ENCODE data around the gene SIN3B. TPM values are rescaled to one million over a fixed set of nuclear protein-coding genes. Genes with fewer than 3 reads are reported as not detected.

The SIN3B gene
- total RNA-seq, 1 experiment from 2014 or later = 83.8 TPM

DNA sequence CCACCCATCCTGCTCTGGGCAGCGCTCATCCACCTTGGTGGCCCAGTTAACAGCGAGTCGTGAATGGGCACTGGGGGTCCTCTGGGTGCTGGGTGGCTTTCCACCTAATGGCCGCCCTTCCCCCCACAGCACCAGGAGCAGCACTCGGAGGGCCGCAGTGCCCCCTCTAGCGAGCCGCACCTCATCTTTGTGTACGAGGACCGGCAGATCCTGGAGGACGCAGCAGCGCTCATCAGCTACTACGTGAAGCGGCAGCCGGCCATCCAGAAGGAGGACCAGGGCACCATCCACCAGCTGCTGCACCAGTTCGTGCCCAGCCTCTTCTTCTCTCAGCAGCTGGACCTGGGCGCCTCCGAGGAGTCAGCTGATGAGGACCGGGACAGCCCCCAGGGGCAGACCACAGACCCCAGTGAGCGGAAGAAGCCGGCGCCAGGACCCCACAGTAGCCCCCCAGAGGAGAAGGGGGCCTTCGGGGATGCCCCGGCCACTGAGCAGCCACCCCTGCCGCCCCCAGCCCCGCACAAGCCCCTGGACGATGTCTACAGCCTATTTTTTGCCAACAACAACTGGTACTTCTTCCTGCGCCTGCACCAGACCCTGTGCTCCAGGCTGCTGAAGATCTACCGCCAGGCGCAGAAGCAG, 40.3 kb downstream of the SIN3B start:
- no peaks in the 10 kb centered on the region; the same call in 1 of the 2 replicates for H4K20me1 ChIP-seq (ENCODE audit: insufficient read depth)
- H3K27me3 ChIP-seq (ENCODE audit: insufficient read depth, low read depth) = no peaks in the 10 kb centered on the region
- peaks cover 10% of the 10 kb centered on the region for H3K79me2 ChIP-seq (ENCODE audit: low read depth)
- BruUV-seq (replicated peaks) = no TSS peak
- no peak for DNase-seq
- H3K27ac ChIP-seq = no peak overlapping the region
- 0 out of 2 replicates have a peak, but pooled peaks cover 7% of the 10 kb centered on the region for H3F3A ChIP-seq (ENCODE audit: insufficient read depth, low read depth)
- no peak overlapping the region for H3K4me3 ChIP-seq
- H3K4me1 ChIP-seq (replicated peaks; ENCODE audit: insufficient read depth) = no peaks in the 10 kb centered on the region; the same call in 1 of the 2 replicates
- ChIA-PET POLR2A (ENCODE audit: unreplicated experiment) (no interaction called here), CTCF (interaction anchor here (0.6 kb wide), 1 partner anchor 183 kb away, joined by 4 read pairs; no protein-coding TSS in a partner anchor)
- no peaks in the 10 kb centered on the region for H3K9me2 ChIP-seq (ENCODE audit: insufficient read depth)
- peaks cover 33% of the 10 kb centered on the region for H3K36me3 ChIP-seq (ENCODE audit: low read depth)
- H3K4me2 ChIP-seq = no peak overlapping the region
- TF ChIP-seq EZH2 (IDR thresholded peaks at IDR 0.05; ENCODE audit: low read depth) = no peak
- TF ChIP-seq, protein P1, sequence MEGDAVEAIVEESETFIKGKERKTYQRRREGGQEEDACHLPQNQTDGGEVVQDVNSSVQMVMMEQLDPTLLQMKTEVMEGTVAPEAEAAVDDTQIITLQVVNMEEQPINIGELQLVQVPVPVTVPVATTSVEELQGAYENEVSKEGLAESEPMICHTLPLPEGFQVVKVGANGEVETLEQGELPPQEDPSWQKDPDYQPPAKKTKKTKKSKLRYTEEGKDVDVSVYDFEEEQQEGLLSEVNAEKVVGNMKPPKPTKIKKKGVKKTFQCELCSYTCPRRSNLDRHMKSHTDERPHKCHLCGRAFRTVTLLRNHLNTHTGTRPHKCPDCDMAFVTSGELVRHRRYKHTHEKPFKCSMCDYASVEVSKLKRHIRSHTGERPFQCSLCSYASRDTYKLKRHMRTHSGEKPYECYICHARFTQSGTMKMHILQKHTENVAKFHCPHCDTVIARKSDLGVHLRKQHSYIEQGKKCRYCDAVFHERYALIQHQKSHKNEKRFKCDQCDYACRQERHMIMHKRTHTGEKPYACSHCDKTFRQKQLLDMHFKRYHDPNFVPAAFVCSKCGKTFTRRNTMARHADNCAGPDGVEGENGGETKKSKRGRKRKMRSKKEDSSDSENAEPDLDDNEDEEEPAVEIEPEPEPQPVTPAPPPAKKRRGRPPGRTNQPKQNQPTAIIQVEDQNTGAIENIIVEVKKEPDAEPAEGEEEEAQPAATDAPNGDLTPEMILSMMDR (conservative IDR thresholded peaks at IDR 0.05) = no peak
- H2AFZ ChIP-seq = no peak overlapping the region
- H3K9me3 ChIP-seq (ENCODE audit: insufficient read depth, low read depth) = no peaks in the 10 kb centered on the region; the same call in 1 of the 2 replicates
- intact Hi-C loops (cut with micrococcal nuclease; ENCODE audit: unreplicated experiment) = no loop called here

DNA sequence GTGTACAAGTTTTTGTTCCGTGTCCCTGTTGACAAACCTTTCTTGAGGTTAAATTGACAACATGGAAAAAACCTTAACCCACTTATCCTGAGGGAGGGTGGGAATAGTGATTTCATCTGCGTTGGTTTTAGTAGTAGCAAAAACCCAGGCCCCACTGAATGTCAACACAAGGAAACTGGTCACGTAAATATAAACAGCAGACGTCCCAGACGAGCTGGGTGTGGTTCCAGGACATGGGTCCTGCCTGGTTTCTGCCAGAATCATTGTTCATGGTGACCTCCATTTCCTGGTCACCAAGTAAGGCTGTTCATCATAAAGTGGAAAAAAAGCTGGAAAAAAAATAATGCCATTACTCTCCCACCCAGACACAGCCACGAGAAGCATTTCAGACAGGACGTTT, 42.7 kb downstream of the SIN3B start:
- peaks cover 16% of the 10 kb centered on the region for H3K79me2 ChIP-seq (ENCODE audit: low read depth)
- BruUV-seq (replicated peaks) = no TSS peak
- CTCF ChIA-PET = interaction anchor here (0.6 kb wide), 1 partner anchor 247 kb away, joined by 6 read pairs; no protein-coding TSS in a partner anchor
- no peaks in the 10 kb centered on the region for H3K27me3 ChIP-seq (ENCODE audit: insufficient read depth, low read depth)
- no peak overlapping the region for H3K27ac ChIP-seq
- peaks cover 34% of the 10 kb centered on the region for H3K36me3 ChIP-seq (ENCODE audit: low read depth)
- H3F3A ChIP-seq (ENCODE audit: insufficient read depth, low read depth) = peaks cover 14% of the 10 kb centered on the region; the same call in 1 of the 2 replicates
- TF ChIP-seq, protein P1 (conservative IDR thresholded peaks at IDR 0.05) = no peak
- no peak for TF ChIP-seq EZH2 (IDR thresholded peaks at IDR 0.05; ENCODE audit: low read depth)
- no peak for DNase-seq
- no peak overlapping the region for H3K4me3 ChIP-seq
- POLR2A ChIA-PET (ENCODE audit: unreplicated experiment) = no interaction called here
- H3K9me3 ChIP-seq (ENCODE audit: insufficient read depth, low read depth) = no peaks in the 10 kb centered on the region; the same call in 1 of the 2 replicates
- peaks cover 3% of the 10 kb centered on the region; the same call in 1 of the 2 replicates for H4K20me1 ChIP-seq (ENCODE audit: insufficient read depth)
- no peaks in the 10 kb centered on the region for H3K9me2 ChIP-seq (ENCODE audit: insufficient read depth)
- H3K4me2 ChIP-seq = no peak overlapping the region
- H2AFZ ChIP-seq = no peak overlapping the region
- H3K4me1 ChIP-seq (replicated peaks; ENCODE audit: insufficient read depth) = no peaks in the 10 kb centered on the region; the same call in 1 of the 2 replicates
- intact Hi-C loops (cut with micrococcal nuclease; ENCODE audit: unreplicated experiment) = no loop called here

DNA sequence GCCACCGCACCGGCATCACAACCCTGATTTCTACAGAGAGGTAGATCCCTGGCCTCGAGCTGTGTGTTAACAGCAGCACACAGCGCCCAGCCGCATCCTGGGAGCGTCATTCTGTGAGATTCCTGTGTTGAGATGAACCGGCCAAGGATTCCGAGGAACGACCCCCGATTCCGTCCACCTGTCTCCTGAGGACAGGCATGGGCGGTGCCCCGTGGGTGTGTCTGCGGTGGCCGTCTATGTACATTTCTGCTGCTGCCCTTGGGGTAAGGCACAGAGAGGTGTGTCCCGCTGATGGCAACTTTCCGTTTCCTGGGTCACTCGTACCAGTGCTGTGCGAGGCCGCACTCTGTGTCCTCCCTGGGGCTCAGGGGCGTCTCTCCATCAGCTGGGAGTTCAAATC, 43.5 kb downstream of the SIN3B start:
- no peak for DNase-seq
- Histone ChIP-seq H3K9me3 (ENCODE audit: insufficient read depth, low read depth) (no peaks in the 10 kb centered on the region; the same call in 1 of the 2 replicates), H3K36me3 (ENCODE audit: low read depth) (peaks cover 35% of the 10 kb centered on the region), H3K27me3 (ENCODE audit: insufficient read depth, low read depth) (no peaks in the 10 kb centered on the region), H3K79me2 (ENCODE audit: low read depth) (peaks cover 16% of the 10 kb centered on the region), H2AFZ (no peak overlapping the region), H3K27ac (no peak overlapping the region), H3K4me1 (replicated peaks; ENCODE audit: insufficient read depth) (no peaks in the 10 kb centered on the region; the same call in 1 of the 2 replicates), H3K9me2 (ENCODE audit: insufficient read depth) (no peaks in the 10 kb centered on the region), H3F3A (ENCODE audit: insufficient read depth, low read depth) (peaks cover 14% of the 10 kb centered on the region; the same call in 1 of the 2 replicates), H4K20me1 (ENCODE audit: insufficient read depth) (peaks cover 3% of the 10 kb centered on the region; the same call in 1 of the 2 replicates), H3K4me3 (no peak overlapping the region), H3K4me2 (no peak overlapping the region)
- POLR2A ChIA-PET (ENCODE audit: unreplicated experiment) = no interaction called here
- intact Hi-C loops (cut with micrococcal nuclease; ENCODE audit: unreplicated experiment) = no loop called here
- CTCF ChIA-PET = interaction anchor here (0.6 kb wide), 1 partner anchor 248 kb away, joined by 6 read pairs; no protein-coding TSS in a partner anchor
- BruUV-seq (replicated peaks) = no TSS peak
- no peak for TF ChIP-seq EZH2 (IDR thresholded peaks at IDR 0.05; ENCODE audit: low read depth)
- TF ChIP-seq, protein P1 (conservative IDR thresholded peaks at IDR 0.05) = no peak
